Measurements from ENCODE around the gene EEF1AKMT4.
"Not testable (repeated sequence)": the region's sequence is repeated elsewhere in the genome, so short reads cannot be mapped to it uniquely, and the experiment has no call there.

EEF1AKMT4 gene

GRCh38 chr3:184259878-184260723 lies 10.6 kb downstream of the EEF1AKMT4 start:
- no peak for DNase-seq (ENCODE audit: low spot score)

GRCh38 chr3:184260724-184261269 lies 11.3 kb downstream of the EEF1AKMT4 start:
- no peak for DNase-seq (ENCODE audit: low spot score)

- DNase-seq (ENCODE audit: low spot score) = no peak
These were observed 11.9 kb downstream of the EEF1AKMT4 start, which contains the start of gene CAMK2N2 for GRCh38 chr3:184261270-184261853. Gene CAMK2N2, minus strand, starts transcription at chr3:184261553. Its CDS starts 268 bp downstream, at chr3:184261285.

- no peak for DNase-seq (ENCODE audit: low spot score)
These were observed 12.6 kb downstream of the EEF1AKMT4 start for GRCh38 chr3:184261854-184262763.

- no peak for DNase-seq (ENCODE audit: low spot score)
These were observed 13.3 kb downstream of the EEF1AKMT4 start for GRCh38 chr3:184262764-184263179.

DNA sequence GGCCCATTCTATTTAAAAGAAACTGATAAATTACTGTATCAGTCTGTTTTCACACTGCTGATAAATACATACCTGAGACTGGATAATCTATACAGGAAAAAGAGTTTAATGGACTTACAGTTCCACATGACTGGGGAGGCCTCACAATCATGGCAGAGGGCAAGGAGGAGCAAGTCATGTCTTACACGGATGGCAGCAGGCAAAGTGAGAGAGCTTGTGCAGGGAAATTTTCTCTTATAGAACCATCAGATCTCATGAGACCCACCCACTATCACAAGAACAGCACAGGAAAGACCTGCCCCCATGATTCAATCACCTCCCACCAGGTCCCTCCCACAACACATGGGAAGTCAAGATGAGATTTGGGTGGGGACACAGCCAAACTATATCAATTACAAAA lies 17.8 kb downstream of the EEF1AKMT4 start:
- not testable (repeated sequence) for DNase-seq (ENCODE audit: low spot score)

- DNase-seq (ENCODE audit: low spot score) = no peak
These were observed 22.8 kb downstream of the EEF1AKMT4 start for GRCh38 chr3:184272269-184272668.

- DNase-seq (ENCODE audit: low spot score) = no peak
These were observed 25.9 kb downstream of the EEF1AKMT4 start for GRCh38 chr3:184275381-184275701.

DNA sequence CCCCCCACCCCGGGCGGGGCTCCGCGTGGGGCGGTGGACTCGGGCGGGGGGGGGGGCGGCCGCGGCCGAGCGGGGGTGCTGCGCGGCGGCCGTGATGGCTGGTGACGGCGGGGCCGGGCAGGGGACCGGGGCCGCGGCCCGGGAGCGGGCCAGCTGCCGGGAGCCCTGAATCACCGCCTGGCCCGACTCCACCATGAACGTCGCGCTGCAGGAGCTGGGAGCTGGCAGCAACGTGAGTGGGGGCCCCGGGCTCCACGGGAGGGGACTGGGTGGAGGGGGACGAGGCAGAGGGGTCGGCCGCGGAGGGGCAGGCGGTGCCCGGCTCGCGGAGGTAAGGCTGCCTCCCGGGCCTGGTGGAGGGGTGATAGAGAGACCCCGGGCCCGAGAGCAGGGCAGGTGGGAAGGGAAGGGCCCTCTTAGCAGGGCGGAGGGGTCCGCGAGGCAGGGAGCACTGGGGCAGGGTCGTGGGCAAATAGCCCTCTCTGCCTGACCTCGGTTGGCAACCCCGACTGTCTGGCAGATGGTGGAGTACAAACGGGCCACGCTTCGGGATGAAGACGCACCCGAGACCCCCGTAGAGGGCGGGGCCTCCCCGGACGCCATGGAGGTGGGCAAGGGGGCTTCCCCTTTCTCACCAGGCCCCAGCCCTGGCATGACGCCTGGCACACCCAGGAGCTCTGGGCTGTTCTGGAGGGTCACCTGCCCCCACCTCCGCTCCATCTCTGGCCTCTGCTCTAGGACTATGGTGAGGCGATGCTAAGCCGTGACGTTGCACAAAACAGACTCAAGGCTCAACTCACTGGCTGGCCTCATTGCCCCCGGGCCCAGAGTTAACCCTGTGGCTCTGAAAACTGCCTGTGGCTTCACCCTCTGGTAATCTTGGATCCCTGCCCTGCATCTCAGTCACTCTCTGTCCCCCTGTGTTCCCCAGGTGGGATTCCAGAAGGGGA lies 26.8 kb downstream of the EEF1AKMT4 start, which contains the start of gene ECE2:
Gene ECE2 (plus strand): TSS at position 62 of the 950 bp plus-strand sequence. CDS start 132 bp downstream, at position 194.
- no peak for DNase-seq (ENCODE audit: low spot score)

GRCh38 chr3:184277366-184277765 lies 27.9 kb downstream of the EEF1AKMT4 start:
- DNase-seq (ENCODE audit: low spot score) = no peak

DNA sequence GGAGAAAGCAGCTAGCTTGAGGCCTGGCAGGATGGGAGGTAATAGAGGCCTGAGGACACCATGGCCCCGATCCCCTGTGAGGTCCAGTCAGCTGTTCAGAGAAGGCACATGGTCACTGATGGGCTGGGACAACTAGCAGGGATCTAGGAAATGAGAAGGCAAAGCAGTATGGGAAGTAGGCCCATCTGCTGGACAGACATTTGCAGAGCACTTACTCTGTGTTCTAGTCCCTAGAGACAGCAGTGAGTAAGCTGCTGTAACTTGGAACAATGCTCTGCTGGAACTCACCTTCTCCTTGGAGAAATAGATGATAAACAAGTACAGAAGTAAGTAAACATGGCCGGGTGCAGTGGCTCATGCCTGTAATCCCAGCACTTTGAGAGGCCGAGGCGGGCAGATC lies 33.5 kb downstream of the EEF1AKMT4 start:
- no peak for DNase-seq (ENCODE audit: low spot score)

GRCh38 chr3:184283681-184284080 lies 34.2 kb downstream of the EEF1AKMT4 start:
- DNase-seq (ENCODE audit: low spot score) = no peak

GRCh38 chr3:184284696-184285095 lies 35.2 kb downstream of the EEF1AKMT4 start:
- DNase-seq (ENCODE audit: low spot score) = no peak

GRCh38 chr3:184289426-184289938 lies 40.0 kb downstream of the EEF1AKMT4 start:
- peak; percentile 58 for DNase-seq (ENCODE audit: low spot score)

- DNase-seq (ENCODE audit: low spot score) = no peak
These were observed 40.9 kb downstream of the EEF1AKMT4 start for GRCh38 chr3:184290331-184290730.

GRCh38 chr3:184291044-184291737 lies 41.7 kb downstream of the EEF1AKMT4 start:
- no peak for DNase-seq (ENCODE audit: low spot score)

GRCh38 chr3:184291738-184292445 lies 42.4 kb downstream of the EEF1AKMT4 start:
- DNase-seq (ENCODE audit: low spot score) = no peak

DNA sequence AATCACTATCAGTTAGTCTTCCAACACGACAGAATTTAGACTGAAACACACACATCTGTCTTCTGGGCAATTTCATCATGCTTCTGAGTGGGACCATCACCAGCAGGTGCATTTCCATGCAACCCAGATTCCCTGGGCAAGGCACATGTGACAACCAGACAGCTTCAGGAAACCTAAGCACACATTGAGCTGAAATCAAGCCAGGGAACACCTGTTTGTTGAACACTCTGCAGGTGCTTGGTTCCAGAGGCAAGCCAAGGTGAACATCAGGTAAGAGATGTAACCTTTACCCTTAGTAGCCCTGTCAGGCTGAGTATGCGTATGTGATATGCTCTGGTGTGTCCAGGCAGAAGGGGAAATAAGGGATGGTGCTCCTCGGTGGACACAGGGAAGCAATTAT lies 46.3 kb downstream of the EEF1AKMT4 start:
- DNase-seq (ENCODE audit: low spot score) = no peak

GRCh38 chr3:184296616-184297015 lies 47.1 kb downstream of the EEF1AKMT4 start:
- no peak for DNase-seq (ENCODE audit: low spot score)

All from hematopoietic multipotent progenitor cell treated with erythropoietin and hydrocortisone succinate and interleukin-3 and kit ligand, for 15 days (in vitro differentiated cells).